GM21381 (cell line): ENCODE data around the gene IL22RA1.

Experiments used
- ATAC-seq: cut with Tn5 transposase; IDR thresholded peaks from one replicate; pipeline ENCODE4 v1.9.1; 2021; ENCODE audit warnings: mild to moderate bottlenecking, moderate library complexity; ENCODE audit not compliant: unreplicated experiment

IL22RA1 gene

DNA sequence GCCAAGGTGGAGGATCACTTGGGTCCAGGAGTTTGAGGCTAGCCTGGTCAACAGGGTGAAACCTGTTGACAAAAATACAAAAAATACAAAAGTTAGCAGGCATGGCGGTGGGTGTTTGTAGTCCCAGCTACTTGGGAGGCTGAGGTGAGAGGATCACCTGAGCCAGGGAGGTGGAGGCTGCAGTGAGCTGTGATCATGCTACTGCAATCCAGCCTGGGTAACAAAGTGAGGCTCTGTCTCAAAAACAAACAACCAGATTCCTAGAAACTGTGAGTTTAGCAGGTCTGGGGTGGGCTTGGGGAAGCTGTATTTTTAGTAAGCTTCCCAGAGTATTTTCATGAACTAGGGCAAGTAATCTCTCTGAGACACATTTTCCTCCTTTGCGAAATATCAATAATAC is 25.8 kb downstream of the IL22RA1 start:
- no peak for ATAC-seq

- ATAC-seq = no peak
Measured at GRCh38 chr1:24114753-24115152, 28.2 kb downstream of the IL22RA1 start.

- no peak for ATAC-seq
Measured at GRCh38 chr1:24113641-24114033, 29.3 kb downstream of the IL22RA1 start.

GRCh38 chr1:24111996-24112779 is 30.8 kb downstream of the IL22RA1 start, which contains the start of gene MYOM3:
Gene MYOM3 (minus strand): TSS chr1:24112135. CDS start chr1:24108636, 3,499 bp downstream.
- no peak for ATAC-seq

DNA sequence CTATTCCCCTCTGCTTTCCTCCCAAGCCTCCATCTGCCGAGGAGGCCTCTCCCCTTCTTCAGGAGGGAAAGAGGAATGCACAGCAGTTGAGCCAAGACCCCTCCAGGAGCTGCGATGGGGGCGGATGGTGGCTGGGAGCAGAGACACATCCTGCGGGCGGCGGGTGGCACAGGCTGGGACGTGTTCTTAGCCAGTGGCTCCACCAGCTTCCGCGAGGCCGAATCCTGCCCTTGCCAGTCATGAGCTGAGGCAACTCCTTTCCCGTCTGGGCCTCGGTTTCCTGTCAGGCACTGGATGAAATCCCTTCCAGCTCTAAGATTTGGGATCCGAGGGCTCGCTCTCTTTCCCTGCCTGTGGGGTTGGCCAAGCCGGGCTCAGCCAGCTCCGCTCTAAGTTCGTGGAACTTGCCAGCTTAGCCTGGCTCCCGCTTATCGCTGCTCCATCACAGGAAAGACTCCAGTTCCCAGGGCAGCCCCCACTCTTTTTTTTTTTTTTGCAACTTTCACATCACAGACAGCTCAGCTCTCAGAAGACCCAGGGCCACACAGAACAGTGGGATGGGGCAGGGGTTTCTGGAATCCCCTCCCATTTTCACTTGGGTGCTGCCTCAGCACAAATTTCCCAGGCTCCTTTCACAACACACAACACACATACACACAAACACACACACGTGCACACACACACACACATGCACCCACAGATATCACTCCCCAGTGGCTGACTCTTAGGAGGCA is 31.5 kb downstream of the IL22RA1 start:
- ATAC-seq = no peak

- no peak for ATAC-seq
Measured at GRCh38 chr1:24110642-24111261, 32.2 kb downstream of the IL22RA1 start.

DNA sequence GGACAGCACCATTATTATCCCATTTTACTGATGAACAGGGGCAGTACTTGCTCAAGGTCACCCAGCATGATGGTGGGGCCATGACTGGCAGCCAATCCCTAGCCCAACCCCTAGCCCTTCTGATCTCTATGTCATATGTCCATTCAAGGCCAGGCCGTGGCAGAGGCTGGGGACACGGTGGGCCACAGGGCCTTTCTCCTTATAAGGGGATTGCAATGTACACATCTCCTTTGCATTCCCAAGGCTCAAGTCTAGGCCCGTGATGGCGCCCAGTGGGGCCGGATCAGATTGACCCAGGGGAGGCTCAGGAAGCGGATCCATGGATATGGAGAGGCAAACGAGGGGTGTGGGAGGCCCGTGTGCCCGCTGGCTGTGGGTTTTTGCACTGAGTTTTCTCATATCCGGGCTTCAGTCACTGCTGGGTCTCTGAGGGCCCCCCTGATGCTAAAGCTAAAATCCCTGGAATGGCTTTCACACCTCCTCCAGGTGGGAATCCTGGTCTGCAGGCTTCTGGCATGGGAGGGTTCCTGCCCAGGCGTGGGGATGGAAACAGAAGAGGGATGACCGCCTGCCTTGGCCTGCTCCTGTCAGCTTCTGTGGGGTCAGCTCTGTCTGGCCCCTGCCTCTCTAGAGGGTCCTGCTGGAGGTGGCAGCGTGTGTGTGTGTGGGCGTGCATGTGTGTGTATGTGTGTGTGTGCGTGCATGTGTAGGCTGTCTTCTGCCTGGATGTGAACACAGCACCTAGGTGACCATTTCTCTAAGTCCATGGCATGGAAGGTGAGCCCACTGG is 33.1 kb downstream of the IL22RA1 start:
- ATAC-seq = no peak

- ATAC-seq = no peak
Measured at GRCh38 chr1:24109166-24109483, 33.8 kb downstream of the IL22RA1 start.

GRCh38 chr1:24108334-24109165 is 34.4 kb downstream of the IL22RA1 start:
- ATAC-seq = no peak

DNA sequence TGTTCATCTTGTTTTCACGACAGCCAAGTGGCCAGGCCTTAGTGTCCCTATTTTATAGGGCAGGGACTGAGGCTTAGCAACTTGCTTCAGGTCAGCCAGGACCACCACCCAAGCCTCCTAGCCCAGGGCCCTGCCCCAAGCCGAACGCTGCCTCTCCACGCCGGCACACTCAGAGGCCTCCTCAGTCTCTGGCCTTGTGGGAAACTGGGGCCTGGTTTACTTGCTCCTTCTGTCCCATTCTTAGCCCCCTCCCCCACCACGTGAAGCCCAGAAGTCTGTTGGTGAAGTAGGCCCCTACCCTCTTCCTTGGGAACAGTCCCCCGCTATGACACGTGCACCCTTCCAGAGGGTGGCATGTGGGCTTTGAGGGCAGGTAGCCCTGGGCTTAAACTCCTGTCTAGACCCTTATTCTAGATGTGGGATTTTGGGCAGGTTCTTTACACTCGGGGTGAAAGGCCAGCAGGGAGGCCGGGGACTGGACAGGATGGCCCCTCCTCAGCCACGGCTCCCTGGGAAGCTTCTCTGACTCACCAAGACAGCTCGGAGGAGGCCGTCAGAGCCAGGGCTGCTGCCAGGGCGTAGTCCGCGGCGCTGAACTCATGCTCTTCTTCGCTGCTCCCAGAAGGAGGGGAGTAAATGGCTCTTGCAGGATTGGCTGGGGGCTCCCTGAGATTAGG is 35.3 kb downstream of the IL22RA1 start:
- no peak for ATAC-seq

DNA sequence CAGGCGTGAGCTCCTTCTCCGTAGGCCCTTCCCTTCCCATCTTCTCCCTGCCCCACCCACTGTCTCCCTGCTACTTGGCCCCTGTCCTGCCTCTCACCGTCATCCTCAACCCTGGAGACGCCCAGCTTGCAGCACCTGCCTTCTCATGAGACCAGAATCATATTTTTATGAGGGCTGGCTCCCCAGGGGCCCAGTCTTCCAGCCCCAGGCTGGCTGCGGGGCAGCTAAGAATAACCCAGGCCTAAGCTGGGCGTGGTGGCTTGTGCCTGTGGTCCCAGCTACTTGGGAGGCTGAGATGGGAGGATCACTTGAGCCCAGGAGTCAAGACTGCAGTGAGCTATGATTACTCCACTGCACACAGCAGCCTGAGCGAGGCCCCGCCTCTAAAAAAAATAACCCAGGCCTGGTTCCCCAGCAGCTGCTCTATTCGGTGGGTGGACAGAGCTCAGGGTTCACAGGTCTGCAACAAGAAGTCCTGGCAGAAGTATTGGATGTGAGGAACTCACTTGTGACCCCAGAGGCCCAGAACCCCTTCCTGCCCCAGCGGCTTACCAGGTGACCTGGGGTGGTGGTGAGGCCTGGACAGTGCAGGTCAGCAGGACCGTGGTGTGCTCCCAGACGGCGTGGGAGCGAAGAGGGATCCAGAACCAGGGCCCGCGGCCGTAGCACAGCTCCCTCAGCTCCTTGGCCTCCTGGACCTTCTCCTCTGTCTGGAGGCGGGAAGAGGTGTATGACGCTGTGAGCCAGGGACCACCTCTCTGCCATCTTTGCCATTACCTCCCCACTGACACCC is 37.4 kb downstream of the IL22RA1 start:
- no peak for ATAC-seq

DNA sequence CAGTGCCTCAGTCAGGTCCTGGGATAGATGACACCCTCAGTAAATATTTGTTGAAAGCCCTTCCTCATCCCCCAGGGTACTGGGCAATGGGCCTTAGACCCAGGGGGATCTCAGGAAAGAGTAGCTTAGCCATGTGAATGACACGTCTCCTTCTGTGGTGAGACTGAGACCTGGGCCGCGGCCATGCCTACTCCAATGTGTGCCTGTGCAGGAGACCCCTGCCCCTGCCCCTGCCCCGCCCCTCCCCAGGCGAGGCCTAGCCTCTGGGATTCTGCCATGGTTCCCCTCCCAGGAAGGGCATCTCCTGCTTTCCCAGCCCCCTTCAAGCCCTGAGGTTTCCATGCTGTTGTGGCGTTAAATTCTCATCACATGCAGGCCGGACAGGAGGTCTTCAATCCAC is 38.1 kb downstream of the IL22RA1 start:
- ATAC-seq = no peak

DNA sequence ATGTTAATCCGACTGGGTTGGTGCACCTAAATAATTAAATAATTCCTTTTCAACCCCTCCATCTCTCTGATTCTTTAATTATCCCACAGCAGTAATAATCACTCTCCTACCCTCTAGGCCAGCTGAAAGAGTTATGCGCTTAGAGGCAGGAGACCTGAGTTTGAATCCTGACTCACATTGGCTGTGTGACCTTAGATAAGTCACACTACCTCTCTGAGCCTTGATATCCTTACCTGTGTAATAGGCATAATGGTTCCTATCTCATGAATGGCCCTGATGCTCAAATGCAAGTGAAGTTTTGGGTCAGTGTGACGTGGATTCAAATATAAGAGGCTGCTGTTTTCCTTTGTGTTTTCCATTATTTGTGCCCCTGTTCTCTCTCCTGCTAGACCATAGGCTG is 39.1 kb downstream of the IL22RA1 start:
- no peak for ATAC-seq

GRCh38 chr1:24103408-24103807 is 39.5 kb downstream of the IL22RA1 start:
- no peak for ATAC-seq

DNA sequence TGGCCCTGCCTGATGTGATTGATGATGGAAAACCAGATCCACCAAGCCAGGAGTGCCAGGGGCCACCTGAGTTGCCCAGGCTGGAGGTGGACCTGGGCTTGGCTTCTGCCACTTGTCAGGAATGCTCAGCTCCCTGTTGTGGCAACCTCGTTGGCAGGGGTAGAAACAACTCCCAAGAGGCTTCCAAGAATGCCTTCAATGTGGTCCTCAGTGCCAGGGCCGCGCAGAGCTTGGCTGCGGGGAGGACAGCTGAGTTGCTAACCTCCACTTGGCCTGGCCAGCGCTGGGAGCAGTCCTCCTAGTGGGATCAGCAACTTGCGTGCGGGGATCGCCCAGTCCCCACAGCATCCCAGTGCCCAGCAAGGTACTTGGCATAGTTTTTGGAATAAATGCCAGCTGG is 40.0 kb downstream of the IL22RA1 start:
- ATAC-seq = no peak

DNA sequence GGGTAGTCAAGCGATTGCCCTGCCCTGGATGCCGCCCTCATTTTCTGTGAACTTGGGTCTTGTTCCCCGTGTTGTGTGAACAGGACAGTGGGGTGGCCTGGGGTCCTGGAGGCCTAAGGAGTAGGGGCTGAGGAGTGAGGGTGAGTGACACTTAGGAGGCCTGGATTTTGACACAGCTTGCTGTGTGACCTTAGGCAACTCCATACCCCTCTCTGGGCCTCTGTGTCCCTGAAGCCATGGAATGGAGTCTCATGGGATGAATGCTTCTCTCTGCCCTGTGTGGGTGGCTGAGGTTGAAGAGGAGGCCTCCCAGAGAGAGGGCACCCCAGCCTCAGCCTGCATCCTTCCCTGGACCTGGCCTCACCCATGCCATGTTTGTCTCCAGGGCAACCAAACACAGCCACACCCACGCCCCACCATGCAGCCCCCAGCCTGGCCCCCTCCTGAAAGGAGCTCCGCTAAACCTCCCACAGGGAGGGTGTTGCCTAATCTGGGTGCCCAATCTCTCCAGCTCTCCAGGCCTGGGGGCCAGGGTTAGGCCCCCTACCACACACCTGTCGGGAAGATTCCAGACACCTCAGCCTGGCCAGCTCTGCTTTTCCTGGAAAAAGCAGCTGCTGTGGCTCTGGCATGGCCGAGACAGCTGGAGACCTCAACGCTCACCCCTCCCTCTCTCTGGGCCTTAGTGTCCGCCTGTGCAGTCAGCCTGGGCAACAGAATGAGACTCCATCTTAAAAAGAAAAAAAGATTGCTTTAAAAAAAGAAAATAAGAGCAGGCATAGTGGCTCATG is 40.9 kb downstream of the IL22RA1 start:
- ATAC-seq = no peak

DNA sequence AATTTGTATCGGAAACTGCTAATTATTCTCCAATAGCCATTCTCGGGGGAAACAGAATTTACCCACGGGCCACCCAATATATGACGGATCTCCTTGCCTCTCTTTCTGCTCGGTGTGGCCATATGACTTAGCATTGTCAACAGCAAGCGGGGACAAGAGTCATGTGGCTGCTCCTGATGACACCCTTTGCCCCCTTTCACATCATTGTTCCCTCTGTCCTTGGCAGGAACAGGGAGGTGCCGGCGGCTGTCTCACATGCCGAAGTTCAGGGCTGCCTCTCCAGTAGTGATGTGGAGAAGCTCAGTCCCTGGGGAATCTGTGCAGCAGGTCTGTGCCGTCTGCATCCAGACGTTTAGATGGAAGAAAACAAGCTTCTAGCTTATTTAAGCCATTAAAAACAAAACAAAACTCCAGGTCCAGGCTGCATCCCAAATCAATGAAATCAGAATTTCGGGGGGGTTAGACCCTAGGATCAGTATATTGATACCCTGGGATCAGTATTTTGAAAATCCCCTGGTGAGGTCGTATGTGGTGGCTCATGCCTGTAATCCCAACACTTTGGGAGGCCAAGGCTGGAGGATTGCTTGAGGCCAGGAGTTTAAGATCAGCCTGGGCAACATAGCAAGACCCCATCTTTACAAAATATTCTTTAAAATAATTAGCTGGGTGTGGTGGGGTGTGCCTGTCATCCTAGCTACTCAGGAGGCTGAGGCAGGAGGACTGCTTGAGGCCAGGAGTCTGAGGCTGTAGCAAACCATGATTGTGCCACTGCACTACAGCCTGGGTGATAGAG is 41.8 kb downstream of the IL22RA1 start:
- ATAC-seq = no peak
